ENCODE measurements around the gene ADAT1.

The ADAT1 gene

GRCh38 chr16:75622761-75623605 lies at the start of gene ADAT1:
ADAT1 (minus strand) TSS chr16:75623281; CDS start chr16:75620799, 2,482 bp downstream.
- DNase-seq (ENCODE audit: low spot score) = peak; percentile 97

GRCh38 chr16:75667503-75667902 lies 44.4 kb upstream of the ADAT1 start:
- no peak for DNase-seq (ENCODE audit: low spot score)

- no peak for DNase-seq (ENCODE audit: low spot score)
These were observed 37.7 kb upstream of the ADAT1 start for GRCh38 chr16:75660726-75661302.

- DNase-seq (ENCODE audit: low spot score) = no peak
These were observed 37.2 kb upstream of the ADAT1 start for GRCh38 chr16:75660321-75660720.

GRCh38 chr16:75658175-75658574 lies 35.1 kb upstream of the ADAT1 start:
- no peak for DNase-seq (ENCODE audit: low spot score)

- DNase-seq (ENCODE audit: low spot score) = peak; percentile 53
These were observed 30.8 kb upstream of the ADAT1 start for GRCh38 chr16:75653922-75654321.

- peak; percentile 76 for DNase-seq (ENCODE audit: low spot score)
These were observed 25.4 kb upstream of the ADAT1 start for GRCh38 chr16:75648265-75649076.

GRCh38 chr16:75647492-75648264 lies 24.6 kb upstream of the ADAT1 start, which contains the start of the genes KARS1 and TERF2IP:
KARS1 (minus strand) TSS chr16:75647665; CDS start chr16:75647639, 26 bp downstream.
TERF2IP (plus strand) TSS chr16:75647773; CDS start chr16:75647883, 110 bp downstream.
- DNase-seq (ENCODE audit: low spot score) = peak; percentile 97

- DNase-seq (ENCODE audit: low spot score) = no peak
These were observed 24.0 kb upstream of the ADAT1 start for GRCh38 chr16:75647112-75647491.

GRCh38 chr16:75644240-75645012 lies 21.3 kb upstream of the ADAT1 start:
- no peak for DNase-seq (ENCODE audit: low spot score)

- no peak for DNase-seq (ENCODE audit: low spot score)
These were observed 17.5 kb upstream of the ADAT1 start for GRCh38 chr16:75640598-75640997.

GRCh38 chr16:75635036-75635435 lies 12.0 kb upstream of the ADAT1 start:
- DNase-seq (ENCODE audit: low spot score) = no peak

- no peak for DNase-seq (ENCODE audit: low spot score)
These were observed 9.8 kb upstream of the ADAT1 start for GRCh38 chr16:75632857-75633256.

- no peak for DNase-seq (ENCODE audit: low spot score)
These were observed 7.0 kb upstream of the ADAT1 start for GRCh38 chr16:75630052-75630451.

GRCh38 chr16:75629132-75629531 lies 6.1 kb upstream of the ADAT1 start:
- DNase-seq (ENCODE audit: low spot score) = no peak

- DNase-seq (ENCODE audit: low spot score) = no peak
These were observed 5.3 kb upstream of the ADAT1 start for GRCh38 chr16:75628351-75628750.

GRCh38 chr16:75627851-75628250 lies 4.8 kb upstream of the ADAT1 start:
- DNase-seq (ENCODE audit: low spot score) = no peak

- no peak for DNase-seq (ENCODE audit: low spot score)
These were observed 3.7 kb upstream of the ADAT1 start for GRCh38 chr16:75626806-75627205.

- no peak for DNase-seq (ENCODE audit: low spot score)
These were observed 1.8 kb upstream of the ADAT1 start for GRCh38 chr16:75624921-75625334.

GRCh38 chr16:75621170-75621477 lies 2.0 kb downstream of the ADAT1 start:
- DNase-seq (ENCODE audit: low spot score) = peak; percentile 49

All from AG08395 (cell line).